ENCODE measurements around the gene LRIT1. TPM values are rescaled to one million over a fixed set of nuclear protein-coding genes. Genes with fewer than 3 reads are reported as not detected.

Gene LRIT1
- total RNA-seq, 1 donor from 2014 or later, result not detected

- peak within 1 kb of the TSS; percentile 69 for H3K4me3 Mint-ChIP-seq (ENCODE audit: unreplicated experiment)
- H3K4me1 Mint-ChIP-seq (ENCODE audit: low read depth, unreplicated experiment), result peaks cover 2% of the 10 kb centered on the region
- H3K9me3 Mint-ChIP-seq (ENCODE audit: unreplicated experiment), result peaks cover 3% of the 10 kb centered on the region
- no peak within 1 kb of the TSS for H3K27ac Mint-ChIP-seq (ENCODE audit: unreplicated experiment)
- H3K27me3 Mint-ChIP-seq (ENCODE audit: unreplicated experiment), result peaks cover 20% of the 10 kb centered on the region
- TF ChIP-seq CTCF (IDR thresholded peaks at IDR 0.05; ENCODE audit: partially characterized antibody, unreplicated experiment), result no peak
- DNase-seq, result peak; percentile 69
- H3K36me3 Mint-ChIP-seq (ENCODE audit: unreplicated experiment), result no peaks in the 10 kb centered on the region
Observed at GRCh38 chr10:84194424-84195043, 46.8 kb downstream of the LRIT1 start, which contains the start of gene CDHR1. TSS of gene CDHR1 (plus strand) at chr10:84194537. CDS start at chr10:84194761, 224 bp downstream.

- Mint-ChIP-seq H3K27me3 (ENCODE audit: unreplicated experiment) (peaks cover 19% of the 10 kb centered on the region), H3K27ac (ENCODE audit: unreplicated experiment) (no peak overlapping the region), H3K4me1 (ENCODE audit: low read depth, unreplicated experiment) (peaks cover 2% of the 10 kb centered on the region), H3K9me3 (ENCODE audit: unreplicated experiment) (no peaks in the 10 kb centered on the region), H3K4me3 (ENCODE audit: unreplicated experiment) (peak overlapping the region; percentile 68), H3K36me3 (ENCODE audit: unreplicated experiment) (no peaks in the 10 kb centered on the region)
- DNase-seq, result no peak
- TF ChIP-seq CTCF (IDR thresholded peaks at IDR 0.05; ENCODE audit: partially characterized antibody, unreplicated experiment), result no peak
Observed at GRCh38 chr10:84193846-84194423, 47.4 kb downstream of the LRIT1 start.

- Mint-ChIP-seq H3K27ac (ENCODE audit: unreplicated experiment) (no peak overlapping the region), H3K36me3 (ENCODE audit: unreplicated experiment) (no peaks in the 10 kb centered on the region), H3K27me3 (ENCODE audit: unreplicated experiment) (peaks cover 16% of the 10 kb centered on the region), H3K4me1 (ENCODE audit: low read depth, unreplicated experiment) (peaks cover 2% of the 10 kb centered on the region), H3K4me3 (ENCODE audit: unreplicated experiment) (no peak overlapping the region), H3K9me3 (ENCODE audit: unreplicated experiment) (no peaks in the 10 kb centered on the region)
- TF ChIP-seq CTCF (IDR thresholded peaks at IDR 0.05; ENCODE audit: partially characterized antibody, unreplicated experiment), result no peak
- DNase-seq, result no peak
Observed at GRCh38 chr10:84193327-84193726, 48.0 kb downstream of the LRIT1 start.

- H3K9me3 Mint-ChIP-seq (ENCODE audit: unreplicated experiment), result no peaks in the 10 kb centered on the region
- H3K4me3 Mint-ChIP-seq (ENCODE audit: unreplicated experiment), result no peak overlapping the region
- peaks cover 8% of the 10 kb centered on the region for H3K27me3 Mint-ChIP-seq (ENCODE audit: unreplicated experiment)
- no peak for TF ChIP-seq CTCF (IDR thresholded peaks at IDR 0.05; ENCODE audit: partially characterized antibody, unreplicated experiment)
- no peak overlapping the region for H3K27ac Mint-ChIP-seq (ENCODE audit: unreplicated experiment)
- H3K36me3 Mint-ChIP-seq (ENCODE audit: unreplicated experiment), result no peaks in the 10 kb centered on the region
- no peak for DNase-seq
- H3K4me1 Mint-ChIP-seq (ENCODE audit: low read depth, unreplicated experiment), result peaks cover 2% of the 10 kb centered on the region
Observed at GRCh38 chr10:84191106-84191505, 50.2 kb downstream of the LRIT1 start.

GRCh38 chr10:84190621-84191020 is 50.7 kb downstream of the LRIT1 start:
- no peak for DNase-seq
- Mint-ChIP-seq H3K9me3 (ENCODE audit: unreplicated experiment) (no peaks in the 10 kb centered on the region), H3K27ac (ENCODE audit: unreplicated experiment) (no peak overlapping the region), H3K27me3 (ENCODE audit: unreplicated experiment) (peaks cover 7% of the 10 kb centered on the region), H3K36me3 (ENCODE audit: unreplicated experiment) (no peaks in the 10 kb centered on the region), H3K4me3 (ENCODE audit: unreplicated experiment) (no peak overlapping the region), H3K4me1 (ENCODE audit: low read depth, unreplicated experiment) (peaks cover under 1% of the 10 kb centered on the region)
- no peak for TF ChIP-seq CTCF (IDR thresholded peaks at IDR 0.05; ENCODE audit: partially characterized antibody, unreplicated experiment)

Data from glutamatergic neuron (in vitro differentiated cells).